GM23248 (cell line): Measurements from ENCODE around the gene OR10H5. TPM values are rescaled to one million over a fixed set of nuclear protein-coding genes. Genes with fewer than 3 reads are reported as not detected.
"Not testable (repeated sequence)": the region's sequence is repeated elsewhere in the genome, so short reads cannot be mapped to it uniquely, and the experiment has no call there.

Experiments
- DNase-seq: peaks from one replicate; pipeline ENCODE4 v3.0.0-alpha.2; 2015
- H2AFZ ChIP-seq: fragments of 200-600 bp; sonication (generic); 2 replicates; pipeline ENCODE4 v1.6.1; 2016; ENCODE audit warnings: antibody characterized with exemption
- H3F3A ChIP-seq: fragments of 200-600 bp; sonication (generic); 2 replicates; pipeline ENCODE4 v1.6.1; 2016; ENCODE audit warnings: mild to moderate bottlenecking, antibody characterized with exemption, mixed run types; ENCODE audit not compliant: insufficient read depth
- H3K27ac ChIP-seq: fragments of 200-600 bp; sonication (generic); 2 replicates; pipeline ENCODE4 v1.5.1; 2016; ENCODE audit warnings: mild to moderate bottlenecking
- H3K27me3 ChIP-seq: fragments of 200-600 bp; sonication (generic); replicated peaks from 2 replicates; pipeline ENCODE4 v1.6.1; 2016; ENCODE audit warnings: mild to moderate bottlenecking; ENCODE audit not compliant: insufficient read depth
- H3K36me3 ChIP-seq: fragments of 200-600 bp; sonication (generic); 2 replicates; pipeline ENCODE4 v1.6.1; 2016; ENCODE audit warnings: low read depth, mild to moderate bottlenecking
- H3K4me1 ChIP-seq: fragments of 200-600 bp; sonication (generic); 2 replicates; pipeline ENCODE4 v1.6.1; 2016; ENCODE audit warnings: mild to moderate bottlenecking; ENCODE audit not compliant: insufficient read depth
- H3K4me2 ChIP-seq: fragments of 200-600 bp; sonication (generic); one replicate; pipeline ENCODE4 v1.6.1; 2016; ENCODE audit warnings: mild to moderate bottlenecking; ENCODE audit not compliant: unreplicated experiment
- H3K4me3 ChIP-seq: fragments of 200-600 bp; sonication (generic); 2 replicates; pipeline ENCODE4 v1.5.1; 2016; ENCODE audit warnings: mild to moderate bottlenecking
- H3K79me2 ChIP-seq: fragments of 200-600 bp; sonication (generic); 2 replicates; pipeline ENCODE4 v1.6.1; 2016; ENCODE audit warnings: mild to moderate bottlenecking; ENCODE audit not compliant: insufficient read depth
- H3K9ac ChIP-seq: fragments of 200-600 bp; sonication (generic); 2 replicates; pipeline ENCODE4 v1.6.1; 2016; ENCODE audit warnings: mild to moderate bottlenecking
- H3K9me2 ChIP-seq: fragments of 200-600 bp; sonication (generic); 2 replicates; pipeline ENCODE4 v1.6.1; 2016; ENCODE audit warnings: mixed run types, mild to moderate bottlenecking, moderate library complexity; ENCODE audit not compliant: insufficient read depth
- H3K9me3 ChIP-seq: fragments of 200-600 bp; sonication (generic); one replicate; pipeline ENCODE4 v1.6.1; 2017; ENCODE audit warnings: low read depth
- H4K20me1 ChIP-seq: fragments of 200-600 bp; sonication (generic); 2 replicates; pipeline ENCODE4 v1.6.0; 2016; ENCODE audit not compliant: insufficient read depth
- EZH2 ChIP-seq: fragments of 200-600 bp; sonication (generic); IDR thresholded peaks from 2 replicates; pipeline ENCODE4 v1.6.1; 2018; ENCODE audit warnings: antibody characterized with exemption, mild to moderate bottlenecking; ENCODE audit not compliant: insufficient read depth, poor library complexity, severe bottlenecking
- EZH2phosphoT487 ChIP-seq: fragments of 200-600 bp; sonication (generic); IDR thresholded peaks from 2 replicates; pipeline ENCODE4 v1.6.1; 2018; ENCODE audit warnings: antibody characterized with exemption, moderate library complexity, mild to moderate bottlenecking, low read depth; ENCODE audit not compliant: insufficient read depth
- WGBS, 2 experiments: methylation state at CpG; one replicate each; pipeline ENCODE4 v1.1.6; 2015 to 2017; ENCODE audit warnings: low lambda C conversion rate in 2 of 2, low coverage in 1 of 2; ENCODE audit errors: missing lambda C conversion rate in 2 of 2; 5-methylcytosine and 5-hydroxymethylcytosine counted together
- in situ Hi-C: fragments of 300-500 bp; cut with MboI; formaldehyde crosslinking; loops from 2 replicates; pipeline ENCODE4 v1.15.0; 2020
- polyA plus RNA-seq: library from polyadenylated mRNA; unstranded; fragments of >200 nt; fragmentation: Nextera tagmentation; extraction: Ambion mirVana; gene quantifications from 2 replicates; pipeline ENCODE4 v1.2.1, GENCODE V29; 2016
- total RNA-seq: library from RNA; depleted of rRNA; stranded (reverse); fragments of >200 nt; shearing (Covaris generic); gene quantifications from 2 replicates; pipeline ENCODE4 v1.2.3, GENCODE V29; 2014

OR10H5 gene
- total and polyA plus RNA-seq, 2 experiments from 2014 or later, result not detected

GRCh38 chr19:15758379-15758778, 29.1 kb upstream of the OR10H5 start:
- Histone ChIP-seq H3K27ac (no peak overlapping the region), H2AFZ (no peak overlapping the region), H4K20me1 (no peaks in the 10 kb centered on the region), H3K36me3 (no peaks in the 10 kb centered on the region), H3K4me1 (no peaks in the 10 kb centered on the region), H3K4me3 (no peak overlapping the region), H3K4me2 (no peak overlapping the region), H3F3A (no peaks in the 10 kb centered on the region), H3K9me2 (no peaks in the 10 kb centered on the region), H3K9ac (no peak overlapping the region), H3K27me3 (no peaks in the 10 kb centered on the region), H3K79me2 (no peaks in the 10 kb centered on the region), H3K9me3 (no peaks in the 10 kb centered on the region)
- no peak for DNase-seq
- 12 to 16% methylated on average over 2 of the region's 2 CpGs for WGBS, 2 experiments
- TF ChIP-seq EZH2phosphoT487, result no peak
- TF ChIP-seq EZH2, result no peak
- in situ Hi-C loops, result no loop called here

GRCh38 chr19:15759962-15760565, 27.4 kb upstream of the OR10H5 start:
- no peak for TF ChIP-seq EZH2
- no peak for TF ChIP-seq EZH2phosphoT487
- 21 to 22% methylated on average over 26 to 27 of the region's 28 CpGs for WGBS, 2 experiments
- Histone ChIP-seq H4K20me1 (no peaks in the 10 kb centered on the region), H3K79me2 (no peaks in the 10 kb centered on the region), H3K36me3 (no peaks in the 10 kb centered on the region), H3F3A (no peaks in the 10 kb centered on the region), H2AFZ (no peak overlapping the region), H3K9ac (no peak overlapping the region), H3K4me1 (no peaks in the 10 kb centered on the region), H3K9me2 (no peaks in the 10 kb centered on the region), H3K27me3 (no peaks in the 10 kb centered on the region), H3K4me2 (no peak overlapping the region), H3K4me3 (no peak overlapping the region), H3K9me3 (no peaks in the 10 kb centered on the region), H3K27ac (no peak overlapping the region)
- no peak for DNase-seq
- in situ Hi-C loops, result no loop called here

GRCh38 chr19:15769586-15769985, 17.9 kb upstream of the OR10H5 start:
- H3K36me3 ChIP-seq, result no peaks in the 10 kb centered on the region
- no peaks in the 10 kb centered on the region for H3K27me3 ChIP-seq
- no peak overlapping the region for H2AFZ ChIP-seq
- H3K9me2 ChIP-seq, result no peaks in the 10 kb centered on the region
- no peaks in the 10 kb centered on the region for H3K79me2 ChIP-seq
- H3F3A ChIP-seq, result no peaks in the 10 kb centered on the region
- no peaks in the 10 kb centered on the region for H4K20me1 ChIP-seq
- no peak overlapping the region for H3K9ac ChIP-seq
- no peak overlapping the region for H3K27ac ChIP-seq
- no peak overlapping the region for H3K4me2 ChIP-seq
- no peak for TF ChIP-seq EZH2phosphoT487
- no peak for TF ChIP-seq EZH2
- in situ Hi-C loops, result no loop called here
- H3K4me3 ChIP-seq, result no peak overlapping the region
- H3K4me1 ChIP-seq, result no peaks in the 10 kb centered on the region
- WGBS, 2 experiments, result 33 to 36% methylated on average over 6 of the region's 6 CpGs
- no peaks in the 10 kb centered on the region for H3K9me3 ChIP-seq
- DNase-seq, result no peak

GRCh38 chr19:15774159-15774558, 13.3 kb upstream of the OR10H5 start:
- not testable (repeated sequence) for H3K27me3 ChIP-seq

GRCh38 chr19:15775249-15775648, 12.2 kb upstream of the OR10H5 start:
- no peaks in the 10 kb centered on the region for H3K27me3 ChIP-seq
- H3K4me3 ChIP-seq, result no peak overlapping the region
- no peaks in the 10 kb centered on the region for H3K79me2 ChIP-seq
- TF ChIP-seq EZH2 (no peak), EZH2phosphoT487 (no peak)
- no peak overlapping the region for H3K9ac ChIP-seq
- no peak overlapping the region for H2AFZ ChIP-seq
- no peaks in the 10 kb centered on the region for H3F3A ChIP-seq
- no peak for DNase-seq
- no peaks in the 10 kb centered on the region for H3K9me3 ChIP-seq
- H4K20me1 ChIP-seq, result no peaks in the 10 kb centered on the region
- 7 to 13% methylated on average over 2 of the region's 2 CpGs for WGBS, 2 experiments
- no peaks in the 10 kb centered on the region for H3K4me1 ChIP-seq
- in situ Hi-C loops, result loop anchor here (5.0 kb wide), 1 partner anchor 103 kb away; the partner anchor contains the start of gene CYP4F12
- no peaks in the 10 kb centered on the region for H3K9me2 ChIP-seq
- no peak overlapping the region for H3K4me2 ChIP-seq
- H3K36me3 ChIP-seq, result no peaks in the 10 kb centered on the region
- no peak overlapping the region for H3K27ac ChIP-seq

More at GRCh38 chr19:15774159-15774558, 13.3 kb upstream of the OR10H5 start:
- in situ Hi-C loops, H3K9me3 ChIP-seq, H3K36me3 ChIP-seq, H3F3A ChIP-seq, H2AFZ ChIP-seq, H3K9ac ChIP-seq, H3K9me2 ChIP-seq, H3K4me2 ChIP-seq, H3K4me3 ChIP-seq, H3K4me1 ChIP-seq, H3K27ac ChIP-seq, H3K79me2 ChIP-seq, H4K20me1 ChIP-seq, DNase-seq: not testable (repeated sequence)
- 27 to 35% methylated on average over 3 of the region's 3 CpGs for WGBS, 2 experiments
